Stimulated activated CD4-positive, alpha-beta T cell treated with anti-CD3 and anti-CD28 coated beads, Interleukin-1b, Interleukin-23, amount 100 ng/mL, for 24 hours (primary cell): ENCODE results near the gene TMC5.

Experiments used
- DNase-seq, 4 experiments: peaks; one replicate each; pipeline ENCODE4 v3.0.0-alpha.2; 2020; ENCODE audit warnings: low read depth in 4 of 4, low spot score in 1 of 4

The TMC5 gene

DNA sequence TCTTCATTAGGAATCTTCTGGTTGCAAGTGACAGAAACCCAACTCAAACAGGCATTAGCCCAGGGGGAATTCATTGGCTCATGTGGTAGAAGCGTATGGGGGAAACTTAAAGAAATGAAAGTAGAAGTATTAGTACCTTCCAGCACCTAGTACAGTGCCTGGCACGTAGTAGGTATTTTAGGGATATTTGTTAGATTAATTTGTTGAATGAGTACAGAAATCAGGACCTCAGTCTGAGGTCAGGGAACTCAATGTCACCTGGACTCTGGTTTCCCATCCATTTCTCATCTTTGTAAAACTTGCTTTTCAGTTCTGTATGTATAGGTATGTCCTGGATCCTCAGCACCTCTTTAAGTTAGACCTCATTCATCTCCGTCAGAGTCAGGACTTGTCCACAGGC, 32.5 kb downstream of the TMC5 start:
- DNase-seq: no peak

GRCh38 chr16:19458722-19459379, 41.2 kb downstream of the TMC5 start:
- DNase-seq: no peak

GRCh38 chr16:19460397-19460796, 42.7 kb downstream of the TMC5 start:
- DNase-seq: no peak

GRCh38 chr16:19463468-19464315, 46.0 kb downstream of the TMC5 start:
- no peak for DNase-seq

GRCh38 chr16:19468300-19468699, 50.6 kb downstream of the TMC5 start:
- DNase-seq: no peak

GRCh38 chr16:19472482-19472881, 54.8 kb downstream of the TMC5 start:
- no peak for DNase-seq

- no peak for DNase-seq
Measured at GRCh38 chr16:19474617-19475016, 56.9 kb downstream of the TMC5 start.

DNA sequence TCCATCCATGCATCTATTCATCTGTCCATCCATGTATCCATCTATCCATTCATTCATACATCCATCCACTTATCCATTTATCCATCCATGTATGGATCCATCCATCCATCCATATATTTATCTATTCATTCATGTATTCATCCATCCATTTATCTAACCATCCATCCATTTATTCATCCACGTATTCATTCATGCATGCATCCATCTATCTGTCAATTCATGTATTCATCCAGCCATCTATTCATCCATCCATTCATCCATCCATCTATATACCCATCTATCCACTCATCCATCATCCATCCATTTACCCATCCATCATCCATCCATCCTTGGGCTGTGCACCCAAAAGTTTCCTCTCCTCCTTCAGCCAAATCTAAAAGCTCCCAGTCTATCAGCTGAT, 60.8 kb downstream of the TMC5 start:
- no peak for DNase-seq

GRCh38 chr16:19479302-19479721, 61.6 kb downstream of the TMC5 start:
- DNase-seq: no peak

- DNase-seq: no peak
Measured at GRCh38 chr16:19481296-19481695, 63.6 kb downstream of the TMC5 start.

- DNase-seq: no peak
Measured at GRCh38 chr16:19481769-19482168, 64.1 kb downstream of the TMC5 start.

DNA sequence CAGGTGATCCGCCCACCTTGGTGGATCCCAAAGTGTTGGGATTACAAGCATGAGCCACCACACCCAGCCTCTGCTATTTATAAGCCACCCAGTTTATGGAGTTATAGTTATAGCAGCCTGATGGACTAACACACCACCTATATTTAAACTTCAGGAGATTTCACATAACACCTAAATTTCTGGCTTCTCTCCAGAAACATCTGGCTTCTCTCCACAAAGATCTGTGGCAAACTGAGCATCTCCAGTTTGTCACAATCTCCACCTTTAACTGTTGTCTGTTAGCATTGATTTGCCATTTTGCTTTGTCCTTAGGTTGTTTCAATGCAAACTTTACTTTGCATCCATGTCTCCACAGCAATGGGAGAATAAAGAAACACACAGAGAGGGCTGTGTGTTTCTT, 64.6 kb downstream of the TMC5 start:
- no peak for DNase-seq

DNA sequence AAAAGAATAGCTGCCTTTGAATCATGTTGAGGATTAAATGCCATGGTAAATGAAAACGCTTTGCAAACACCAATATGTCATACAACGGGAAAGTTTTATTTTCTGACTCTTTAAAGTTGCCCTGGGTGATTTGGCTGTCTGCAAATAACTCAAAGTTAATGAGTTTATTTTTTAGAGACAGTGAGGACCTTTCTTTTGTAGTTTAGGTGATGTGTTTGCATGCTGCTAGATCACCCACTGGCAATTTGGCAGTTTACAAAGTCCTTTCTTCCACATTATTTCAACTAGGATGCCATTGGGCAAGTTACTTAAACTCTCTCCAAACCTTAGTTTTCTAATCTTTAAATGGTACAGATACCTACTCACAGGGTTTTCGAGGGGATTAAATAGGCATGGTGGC, 66.4 kb downstream of the TMC5 start:
- no peak for DNase-seq

GRCh38 chr16:19485611-19486010, 67.9 kb downstream of the TMC5 start:
- no peak for DNase-seq

- DNase-seq: no peak
Measured at GRCh38 chr16:19486051-19486450, 68.4 kb downstream of the TMC5 start.

- DNase-seq: no peak
Measured at GRCh38 chr16:19486750-19487325, 69.2 kb downstream of the TMC5 start.

DNA sequence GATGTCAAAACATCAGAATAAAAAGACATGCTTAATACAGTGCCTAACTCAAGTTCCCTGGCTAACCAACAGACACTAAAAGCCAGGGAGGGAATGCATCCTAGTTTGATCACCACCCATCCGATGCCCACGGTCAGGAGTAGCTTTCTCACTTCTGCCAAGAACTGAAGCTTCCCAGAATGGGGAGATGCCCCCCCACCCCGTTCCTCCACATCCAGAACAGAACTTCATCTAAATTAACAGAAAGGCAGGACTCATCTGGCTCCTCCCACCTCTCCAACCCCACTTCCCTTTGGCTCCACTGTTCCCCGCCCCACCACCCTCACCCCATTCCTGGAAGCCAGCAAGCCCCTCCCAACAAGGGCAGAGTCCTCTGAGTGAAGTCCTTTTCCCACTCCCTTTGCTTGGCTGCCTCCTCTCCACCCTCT, 70.5 kb downstream of the TMC5 start:
- DNase-seq: no peak

GRCh38 chr16:19490619-19491018, 72.9 kb downstream of the TMC5 start:
- DNase-seq: no peak

DNA sequence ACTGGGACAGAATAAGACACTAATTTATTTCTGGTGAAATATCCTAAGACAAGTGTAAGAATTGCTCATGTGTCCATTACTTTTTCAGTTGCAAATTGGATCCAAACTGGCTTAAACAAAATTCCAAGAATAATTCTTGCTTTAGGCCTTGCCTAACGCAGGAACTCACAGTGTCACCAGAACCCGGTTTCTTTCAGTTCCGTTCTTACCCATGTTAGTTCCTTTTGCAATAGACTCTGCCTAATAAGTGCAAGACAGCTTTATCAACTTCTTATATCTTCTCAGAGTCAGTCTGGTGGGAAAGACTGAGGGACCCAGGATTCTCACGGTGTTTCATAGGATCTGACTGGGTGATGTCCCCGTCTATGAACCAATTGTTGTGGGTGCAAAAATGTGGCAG, 79.5 kb downstream of the TMC5 start:
- no peak for DNase-seq

DNA sequence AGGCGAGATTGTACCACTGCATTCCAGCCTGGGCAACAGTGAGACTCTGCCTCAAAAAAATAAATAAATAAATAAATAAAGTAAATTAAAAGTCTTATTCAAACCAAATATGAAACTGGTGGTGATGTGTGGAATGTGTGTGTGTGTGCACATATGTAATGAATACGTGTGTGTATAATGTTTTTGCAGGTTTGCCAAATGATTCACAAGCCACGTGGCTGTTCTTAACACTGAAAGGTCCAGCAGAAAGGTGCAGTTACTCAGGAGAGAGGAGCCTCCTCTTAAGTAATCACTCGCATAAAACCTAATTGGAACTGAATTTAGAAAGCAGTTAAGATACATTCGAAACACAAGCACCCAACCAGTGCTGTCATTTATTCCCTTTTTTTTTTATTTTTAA, 81.3 kb downstream of the TMC5 start:
- DNase-seq: no peak

GRCh38 chr16:19499481-19499880, 81.8 kb downstream of the TMC5 start:
- no peak for DNase-seq

GRCh38 chr16:19502395-19503131, 84.9 kb downstream of the TMC5 start:
- DNase-seq: peak; percentile 37 to 55 (median 48)
